Measurements from ENCODE around the gene CRISPLD2.

DNA sequence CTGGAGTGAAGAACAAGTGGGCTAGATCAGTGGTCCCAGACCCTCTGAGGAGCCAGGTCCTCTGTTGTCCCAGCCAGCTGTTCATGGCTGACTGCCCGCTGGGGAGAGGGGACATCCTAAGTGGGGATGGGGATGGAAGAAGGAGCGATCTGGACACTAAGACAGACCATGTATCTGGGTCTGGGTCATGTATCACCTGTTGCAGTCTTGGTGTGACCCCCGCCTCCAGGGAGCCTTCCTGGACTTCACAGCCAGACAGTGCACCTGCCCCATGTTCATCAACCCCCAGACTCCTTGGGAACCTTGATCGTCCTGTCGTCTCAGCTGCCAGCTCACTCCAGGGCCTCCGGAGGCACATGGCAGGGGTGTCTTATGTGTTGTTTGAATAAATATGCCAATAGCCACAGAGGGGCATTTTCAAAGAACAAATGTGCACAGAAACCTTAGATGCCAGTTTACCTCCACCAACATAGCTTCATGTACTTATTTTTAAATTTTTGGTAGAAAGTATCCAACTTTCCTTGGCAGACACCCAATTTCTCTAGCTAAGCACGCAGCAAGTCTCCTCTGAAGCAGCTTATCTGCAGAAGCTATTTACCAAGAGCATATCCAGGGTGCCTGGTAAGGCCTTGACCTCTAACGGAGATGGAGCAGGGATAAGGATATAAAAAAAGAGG is 43.2 kb downstream of the CRISPLD2 start:
- TF ChIP-seq, protein P1, sequence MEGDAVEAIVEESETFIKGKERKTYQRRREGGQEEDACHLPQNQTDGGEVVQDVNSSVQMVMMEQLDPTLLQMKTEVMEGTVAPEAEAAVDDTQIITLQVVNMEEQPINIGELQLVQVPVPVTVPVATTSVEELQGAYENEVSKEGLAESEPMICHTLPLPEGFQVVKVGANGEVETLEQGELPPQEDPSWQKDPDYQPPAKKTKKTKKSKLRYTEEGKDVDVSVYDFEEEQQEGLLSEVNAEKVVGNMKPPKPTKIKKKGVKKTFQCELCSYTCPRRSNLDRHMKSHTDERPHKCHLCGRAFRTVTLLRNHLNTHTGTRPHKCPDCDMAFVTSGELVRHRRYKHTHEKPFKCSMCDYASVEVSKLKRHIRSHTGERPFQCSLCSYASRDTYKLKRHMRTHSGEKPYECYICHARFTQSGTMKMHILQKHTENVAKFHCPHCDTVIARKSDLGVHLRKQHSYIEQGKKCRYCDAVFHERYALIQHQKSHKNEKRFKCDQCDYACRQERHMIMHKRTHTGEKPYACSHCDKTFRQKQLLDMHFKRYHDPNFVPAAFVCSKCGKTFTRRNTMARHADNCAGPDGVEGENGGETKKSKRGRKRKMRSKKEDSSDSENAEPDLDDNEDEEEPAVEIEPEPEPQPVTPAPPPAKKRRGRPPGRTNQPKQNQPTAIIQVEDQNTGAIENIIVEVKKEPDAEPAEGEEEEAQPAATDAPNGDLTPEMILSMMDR (IDR thresholded peaks at IDR 0.05): no peak
- TF ChIP-seq ZFX (IDR thresholded peaks at IDR 0.05; ENCODE audit: borderline replicate concordance): no peak

All from 22Rv1 (cell line).